ENCODE data around the gene ATP8A2. TPM values are rescaled to one million over a fixed set of nuclear protein-coding genes. Genes with fewer than 3 reads are reported as not detected.

Gene ATP8A2
- total RNA-seq, 4 donors from 2014 or later, result 0.13 to 0.24 (median 0.20) TPM

DNA sequence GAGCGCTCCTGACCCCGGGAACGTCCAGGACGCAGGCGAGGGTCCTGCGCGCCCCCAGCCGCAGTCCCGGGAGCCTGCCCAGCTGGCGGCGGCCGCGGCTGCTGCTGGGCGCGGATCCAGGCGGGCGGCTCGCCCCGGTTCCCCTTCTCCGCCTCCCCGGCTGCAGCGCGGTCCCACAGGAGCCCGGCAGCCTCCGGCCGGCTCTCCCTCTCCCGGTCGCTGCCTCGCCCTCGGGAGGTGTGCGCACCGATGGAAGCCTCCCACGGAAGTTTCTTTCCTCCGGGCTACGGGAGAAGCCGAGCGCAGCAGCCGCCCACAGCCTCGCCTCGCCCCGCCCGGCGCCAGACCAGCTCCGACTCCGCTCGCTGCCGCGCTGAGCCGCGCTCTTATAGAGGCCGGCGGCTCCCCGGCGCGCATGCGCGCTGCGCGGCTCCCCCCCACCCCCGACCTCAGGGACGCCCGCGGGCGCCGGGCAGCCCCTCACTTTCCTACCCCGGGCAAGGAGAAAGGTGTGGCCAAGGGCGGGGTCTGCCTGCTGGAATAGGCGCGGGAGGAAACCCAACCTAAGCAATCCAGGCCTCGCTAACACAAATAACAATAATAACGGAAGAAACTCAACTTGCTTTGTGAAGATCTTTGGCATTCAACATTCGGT, 680.0 kb downstream of the ATP8A2 start, which contains the start of gene SHISA2:
SHISA2 (minus strand) TSS at position 360 of the 655 bp plus-strand sequence. CDS start 1,041 bp downstream, outside the sequence.
- no peak for DNase-seq (ENCODE audit: low spot score in 2 of 2)
- Histone ChIP-seq H3K4me3 (peak within 1 kb of the TSS; percentile 49), H3K36me3 (no peaks in the 10 kb centered on the region), H3K27ac (peak within 1 kb of the TSS; percentile 10), H3K27me3 (peaks cover 68% of the 10 kb centered on the region), H3K9me3 (no peaks in the 10 kb centered on the region), H3K4me1 (peaks cover 34% of the 10 kb centered on the region)
- WGBS, result 5% methylated on average over 6 of the region's 72 CpGs
- no peak for TF ChIP-seq POLR2AphosphoS5 (IDR thresholded peaks at IDR 0.05)
- TF ChIP-seq EP300 (IDR thresholded peaks at IDR 0.05), result no peak
- TF ChIP-seq, protein P1, sequence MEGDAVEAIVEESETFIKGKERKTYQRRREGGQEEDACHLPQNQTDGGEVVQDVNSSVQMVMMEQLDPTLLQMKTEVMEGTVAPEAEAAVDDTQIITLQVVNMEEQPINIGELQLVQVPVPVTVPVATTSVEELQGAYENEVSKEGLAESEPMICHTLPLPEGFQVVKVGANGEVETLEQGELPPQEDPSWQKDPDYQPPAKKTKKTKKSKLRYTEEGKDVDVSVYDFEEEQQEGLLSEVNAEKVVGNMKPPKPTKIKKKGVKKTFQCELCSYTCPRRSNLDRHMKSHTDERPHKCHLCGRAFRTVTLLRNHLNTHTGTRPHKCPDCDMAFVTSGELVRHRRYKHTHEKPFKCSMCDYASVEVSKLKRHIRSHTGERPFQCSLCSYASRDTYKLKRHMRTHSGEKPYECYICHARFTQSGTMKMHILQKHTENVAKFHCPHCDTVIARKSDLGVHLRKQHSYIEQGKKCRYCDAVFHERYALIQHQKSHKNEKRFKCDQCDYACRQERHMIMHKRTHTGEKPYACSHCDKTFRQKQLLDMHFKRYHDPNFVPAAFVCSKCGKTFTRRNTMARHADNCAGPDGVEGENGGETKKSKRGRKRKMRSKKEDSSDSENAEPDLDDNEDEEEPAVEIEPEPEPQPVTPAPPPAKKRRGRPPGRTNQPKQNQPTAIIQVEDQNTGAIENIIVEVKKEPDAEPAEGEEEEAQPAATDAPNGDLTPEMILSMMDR (IDR thresholded peaks at IDR 0.05), result no peak

DNA sequence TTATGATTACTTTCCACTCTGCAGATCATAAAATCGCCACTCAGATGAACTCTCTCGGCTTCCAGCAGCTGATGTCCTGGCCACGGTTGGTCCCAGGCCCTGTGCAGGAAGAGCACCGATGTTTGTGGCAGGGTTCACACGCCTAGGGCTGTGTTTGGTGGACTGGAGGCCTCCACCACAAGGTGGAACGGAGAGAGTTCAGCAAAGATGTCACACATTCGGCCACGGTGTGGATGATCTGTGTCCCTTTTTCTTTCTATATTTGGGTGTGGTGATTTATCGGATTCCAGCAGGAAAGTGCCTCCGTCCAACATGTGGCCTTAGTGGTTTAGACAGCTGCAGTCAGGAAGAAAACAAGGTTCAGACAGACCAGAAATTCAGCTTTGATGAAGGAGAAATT, 680.6 kb downstream of the ATP8A2 start:
- Histone ChIP-seq H3K4me1 (peaks cover 34% of the 10 kb centered on the region), H3K9me3 (no peaks in the 10 kb centered on the region), H3K36me3 (no peaks in the 10 kb centered on the region), H3K27ac (no peak overlapping the region), H3K4me3 (peak overlapping the region; percentile 49), H3K27me3 (peaks cover 70% of the 10 kb centered on the region)
- WGBS, result 46% methylated on average over 9 of the region's 10 CpGs
- no peak for DNase-seq (ENCODE audit: low spot score in 2 of 2)
- TF ChIP-seq, protein P1 (IDR thresholded peaks at IDR 0.05), result no peak
- TF ChIP-seq POLR2AphosphoS5 (IDR thresholded peaks at IDR 0.05), result no peak

DNA sequence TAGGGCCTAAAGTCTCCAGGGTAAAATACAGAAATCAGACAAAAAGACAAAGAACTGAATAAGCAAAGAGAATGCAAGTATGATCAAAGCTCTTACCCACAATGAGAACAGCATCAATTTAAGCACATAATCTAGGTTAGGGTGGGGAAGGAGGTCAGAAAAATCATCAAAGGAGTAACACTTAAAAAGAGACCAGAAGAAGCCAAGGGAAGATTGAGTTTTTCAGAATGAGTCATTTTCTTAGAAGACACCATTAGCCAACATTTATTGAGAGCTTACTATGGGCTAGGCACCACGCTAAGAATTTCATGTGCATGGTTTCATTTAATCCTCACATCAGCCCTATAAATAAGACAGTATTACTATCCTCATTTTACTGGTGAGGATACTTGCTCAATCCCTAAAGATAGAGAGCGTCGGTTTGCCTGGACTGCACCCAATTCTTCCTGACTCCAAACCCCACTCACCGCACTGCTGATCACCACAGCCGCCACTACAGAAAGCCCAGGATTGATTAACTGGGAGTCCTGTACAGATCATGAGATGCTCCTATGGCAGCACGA, 681.7 kb downstream of the ATP8A2 start:
- no peak for TF ChIP-seq POLR2AphosphoS5 (IDR thresholded peaks at IDR 0.05)
- no peak for TF ChIP-seq POLR2A (IDR thresholded peaks at IDR 0.05)
- TF ChIP-seq, protein P1 (IDR thresholded peaks at IDR 0.05), result no peak
- no peak for TF ChIP-seq EP300 (IDR thresholded peaks at IDR 0.05)
- peaks cover 64% of the 10 kb centered on the region for H3K27me3 ChIP-seq

DNA sequence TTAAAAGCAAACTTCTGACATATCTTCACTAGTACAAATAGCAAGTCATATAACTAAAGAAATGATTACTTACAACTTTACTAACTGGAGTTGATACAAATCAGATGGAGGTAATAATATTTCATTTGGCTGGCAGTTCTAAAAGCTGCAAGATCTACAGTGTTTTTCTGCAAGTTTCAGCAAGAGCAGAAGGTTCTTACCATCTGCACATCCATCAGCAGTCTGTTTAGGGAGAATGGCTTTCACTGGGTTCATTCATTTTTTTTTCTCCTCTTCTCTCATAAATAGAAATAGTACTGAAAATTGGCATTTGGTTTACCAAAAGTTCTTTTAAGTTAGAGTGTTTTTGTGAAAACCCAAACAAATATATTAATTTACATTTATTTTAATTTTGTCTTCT, 683.1 kb downstream of the ATP8A2 start:
- TF ChIP-seq POLR2A (IDR thresholded peaks at IDR 0.05) (no peak), POLR2AphosphoS5 (IDR thresholded peaks at IDR 0.05) (no peak), EP300 (IDR thresholded peaks at IDR 0.05) (no peak)
- TF ChIP-seq, protein P1 (IDR thresholded peaks at IDR 0.05), result no peak
- Histone ChIP-seq H3K36me3 (no peaks in the 10 kb centered on the region), H3K27me3 (peaks cover 50% of the 10 kb centered on the region), H3K9me3 (no peaks in the 10 kb centered on the region), H3K4me3 (no peak overlapping the region), H3K4me1 (peaks cover 25% of the 10 kb centered on the region), H3K27ac (no peak overlapping the region)
- no peak for DNase-seq (ENCODE audit: low spot score in 2 of 2)

More for the DNA sequence above, 681.7 kb downstream of the ATP8A2 start:
- peaks cover 34% of the 10 kb centered on the region for H3K4me1 ChIP-seq
- no peak for DNase-seq (ENCODE audit: low spot score in 2 of 2)
- no peaks in the 10 kb centered on the region for H3K36me3 ChIP-seq
- no peak overlapping the region for H3K27ac ChIP-seq
- H3K4me3 ChIP-seq, result no peak overlapping the region
- WGBS, result 78% methylated on average over 6 of the region's 6 CpGs
- no peaks in the 10 kb centered on the region for H3K9me3 ChIP-seq

DNA sequence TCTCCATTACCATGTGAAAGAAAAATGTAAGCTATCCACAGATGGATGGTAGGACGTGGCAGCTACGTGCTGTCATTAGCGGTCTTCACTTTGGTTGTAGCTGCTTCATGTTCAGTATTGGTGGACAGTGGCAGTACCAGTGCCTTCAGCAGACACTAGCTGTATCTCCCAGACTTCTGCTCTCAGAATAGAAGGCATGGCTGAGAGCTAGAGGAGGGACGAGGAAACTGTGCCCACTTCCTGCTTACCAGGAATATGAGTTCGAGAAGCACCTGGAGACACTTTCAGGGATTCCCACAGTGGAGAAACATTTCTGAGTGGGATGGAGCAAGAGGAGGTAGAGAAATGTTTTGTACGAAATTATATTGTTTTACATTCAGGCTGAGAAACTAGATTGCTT, 686.9 kb downstream of the ATP8A2 start:
- TF ChIP-seq POLR2A (IDR thresholded peaks at IDR 0.05), result no peak
- TF ChIP-seq, protein P1 (IDR thresholded peaks at IDR 0.05), result no peak

More for the DNA sequence above, 686.9 kb downstream of the ATP8A2 start:
- H3K9me3 ChIP-seq, result no peaks in the 10 kb centered on the region
- no peak overlapping the region for H3K27ac ChIP-seq
- peaks cover 15% of the 10 kb centered on the region for H3K27me3 ChIP-seq
- no peak for DNase-seq (ENCODE audit: low spot score in 2 of 2)
- H3K4me1 ChIP-seq, result no peaks in the 10 kb centered on the region
- H3K4me3 ChIP-seq, result no peak overlapping the region
- no peaks in the 10 kb centered on the region for H3K36me3 ChIP-seq
- 79% methylated on average over 6 of the region's 6 CpGs for WGBS
